HepG2 (cell line): Measurements from ENCODE around the gene SNRPD3. TPM values are rescaled to one million over a fixed set of nuclear protein-coding genes. Genes with fewer than 3 reads are reported as not detected.
A peak's percentile ranks its signal among the peaks of the same experiment; 100 is the strongest.

Source experiments
- ARNT ChIP-seq: fragments of 450-650 bp; IDR thresholded peaks from 2 replicates; pipeline ENCODE4 v1.6.1; 2017
- CENPT ChIP-seq: sonication (generic); formaldehyde crosslinking; IDR thresholded peaks from 2 replicates; pipeline ENCODE4 v1.8.0; 2022; ENCODE audit warnings: low read depth, mild to moderate bottlenecking, moderate library complexity, missing genetic modification reagents
- CENPX ChIP-seq: sonication (generic); formaldehyde crosslinking; IDR thresholded peaks from 2 replicates; pipeline ENCODE4 v1.9.0; 2021; ENCODE audit warnings: mild to moderate bottlenecking, missing genetic modification reagents, moderate library complexity
- ELF3 ChIP-seq: IDR thresholded peaks from 2 replicates; pipeline ENCODE4 v1.6.1; 2016; ENCODE audit warnings: missing genetic modification reagents, missing compliant biosample characterization
- FOSL1 ChIP-seq: sonication (generic); formaldehyde crosslinking; IDR thresholded peaks from 2 replicates; pipeline ENCODE4 v1.9.0; 2021; ENCODE audit warnings: missing genetic modification reagents, borderline replicate concordance
- FOXK1 ChIP-seq: sonication (generic); formaldehyde crosslinking; IDR thresholded peaks from 2 replicates; pipeline ENCODE4 v1.4.0; 2020; ENCODE audit warnings: low read depth, missing genetic modification reagents, borderline replicate concordance
- HNRNPLL ChIP-seq: fragments of 200-400 bp; formaldehyde crosslinking; IDR thresholded peaks from 2 replicates; pipeline ENCODE4 v1.6.1; 2017; ENCODE audit warnings: mild to moderate bottlenecking, low read depth, low read length; ENCODE audit not compliant: poor library complexity, severe bottlenecking
- IKZF5 ChIP-seq: IDR thresholded peaks from 2 replicates; pipeline ENCODE4 v1.6.1; 2018; ENCODE audit warnings: missing genetic modification reagents, mild to moderate bottlenecking, missing compliant biosample characterization
- KDM1A ChIP-seq: IDR thresholded peaks from 2 replicates; pipeline ENCODE4 v1.6.1; 2016; ENCODE audit warnings: missing compliant biosample characterization
- KLF13 ChIP-seq: sonication (generic); formaldehyde crosslinking; IDR thresholded peaks from 2 replicates; pipeline ENCODE4 v1.4.0; 2020; ENCODE audit warnings: mild to moderate bottlenecking, missing genetic modification reagents
- MXD4 ChIP-seq: IDR thresholded peaks from 2 replicates; pipeline ENCODE4 v1.6.1; 2016; ENCODE audit warnings: mild to moderate bottlenecking, missing biosample characterization, missing genetic modification reagents
- MYNN ChIP-seq: sonication (generic); formaldehyde crosslinking; IDR thresholded peaks from 2 replicates; pipeline ENCODE4 v1.4.0; 2020; ENCODE audit warnings: mild to moderate bottlenecking, low read depth, missing genetic modification reagents
- PAX8 ChIP-seq: sonication (generic); formaldehyde crosslinking; IDR thresholded peaks from 2 replicates; pipeline ENCODE4 v1.8.0; 2022; ENCODE audit warnings: mild to moderate bottlenecking, missing genetic modification reagents, borderline replicate concordance
- SOX13 ChIP-seq, 3 experiments: fragments of 450-650 bp in 1 of 3; sonication (generic) in 1 of 3; formaldehyde crosslinking in 1 of 3; IDR thresholded peaks in 2 of 3; conservative IDR thresholded peaks in 1 of 3; 2 replicates each; pipeline versions ENCODE4 v1.5.0 to v1.6.1; 2016 to 2020; ENCODE audit warnings: antibody characterized with exemption in 1 of 3, mild to moderate bottlenecking in 1 of 3, missing compliant biosample characterization in 1 of 3, missing genetic modification reagents in 1 of 3, moderate library complexity in 1 of 3
- ZBTB7A ChIP-seq: sonication (generic); formaldehyde crosslinking; IDR thresholded peaks from 2 replicates; pipeline ENCODE4 v1.8.0; 2022; ENCODE audit warnings: mild to moderate bottlenecking, missing genetic modification reagents
- ZFAT ChIP-seq: sonication (generic); formaldehyde crosslinking; conservative IDR thresholded peaks from 2 replicates; pipeline ENCODE4 v1.8.1; 2023; ENCODE audit warnings: missing genetic modification reagents, inconsistent platforms
- ZNF350 ChIP-seq: sonication (generic); formaldehyde crosslinking; IDR thresholded peaks from 2 replicates; pipeline ENCODE4 v1.4.0; 2020; ENCODE audit warnings: mild to moderate bottlenecking, low read depth, missing genetic modification reagents, borderline replicate concordance
- ZNF468 ChIP-seq: sonication (generic); formaldehyde crosslinking; IDR thresholded peaks from 2 replicates; pipeline ENCODE4 v1.8.0; 2022; ENCODE audit warnings: mild to moderate bottlenecking, moderate library complexity, missing genetic modification reagents
- polyA plus RNA-seq, 8 experiments: library from polyadenylated mRNA; depleted of rRNA in 3 of 8; stranded (reverse) in 7 of 8; unstranded in 1 of 8; fragments of >200 nt; fragmentation: Illumina TruSeq in 4 of 8; extraction: Trizol in 4 of 8; gene quantifications; 2 replicates each; pipeline versions ENCODE4 v1.2.1 to v1.2.3, GENCODE V29; 2011 to 2016; ENCODE audit warnings: low read depth in 4 of 8, missing spikeins in 1 of 8, mixed read lengths in 1 of 8; ENCODE audit not compliant: insufficient read depth in 1 of 8
- total RNA-seq, 5 experiments: library from RNA; depleted of rRNA; stranded (reverse); fragments of >200 nt; fragmentation: Illumina TruSeq; extraction: Trizol; gene quantifications; 2 replicates each; pipeline ENCODE4 v1.2.3, GENCODE V29; 2016; ENCODE audit warnings: low read depth in 1 of 5
- TF ChIP-seq, protein P1 (sequence below): sonication (generic); formaldehyde crosslinking; IDR thresholded peaks from 2 replicates; pipeline ENCODE4 v1.8.0; 2022; ENCODE audit warnings: missing genetic modification reagents, mild to moderate bottlenecking, borderline replicate concordance
- TF ChIP-seq, protein P2 (sequence below): sonication (generic); formaldehyde crosslinking; IDR thresholded peaks from 2 replicates; pipeline ENCODE4 v1.5.1; 2020; ENCODE audit warnings: missing genetic modification reagents, mild to moderate bottlenecking, borderline replicate concordance
- TF ChIP-seq, protein P3 (sequence below): sonication (generic); formaldehyde crosslinking; conservative IDR thresholded peaks from 2 replicates; pipeline ENCODE4 v1.4.0; 2020; ENCODE audit warnings: missing genetic modification reagents

SNRPD3 gene
- total and polyA plus RNA-seq, 2 of the 13 experiments (the other 11 are each of a cell fraction or from before 2014, with no cell fraction given): 110 to 209 TPM

DNA sequence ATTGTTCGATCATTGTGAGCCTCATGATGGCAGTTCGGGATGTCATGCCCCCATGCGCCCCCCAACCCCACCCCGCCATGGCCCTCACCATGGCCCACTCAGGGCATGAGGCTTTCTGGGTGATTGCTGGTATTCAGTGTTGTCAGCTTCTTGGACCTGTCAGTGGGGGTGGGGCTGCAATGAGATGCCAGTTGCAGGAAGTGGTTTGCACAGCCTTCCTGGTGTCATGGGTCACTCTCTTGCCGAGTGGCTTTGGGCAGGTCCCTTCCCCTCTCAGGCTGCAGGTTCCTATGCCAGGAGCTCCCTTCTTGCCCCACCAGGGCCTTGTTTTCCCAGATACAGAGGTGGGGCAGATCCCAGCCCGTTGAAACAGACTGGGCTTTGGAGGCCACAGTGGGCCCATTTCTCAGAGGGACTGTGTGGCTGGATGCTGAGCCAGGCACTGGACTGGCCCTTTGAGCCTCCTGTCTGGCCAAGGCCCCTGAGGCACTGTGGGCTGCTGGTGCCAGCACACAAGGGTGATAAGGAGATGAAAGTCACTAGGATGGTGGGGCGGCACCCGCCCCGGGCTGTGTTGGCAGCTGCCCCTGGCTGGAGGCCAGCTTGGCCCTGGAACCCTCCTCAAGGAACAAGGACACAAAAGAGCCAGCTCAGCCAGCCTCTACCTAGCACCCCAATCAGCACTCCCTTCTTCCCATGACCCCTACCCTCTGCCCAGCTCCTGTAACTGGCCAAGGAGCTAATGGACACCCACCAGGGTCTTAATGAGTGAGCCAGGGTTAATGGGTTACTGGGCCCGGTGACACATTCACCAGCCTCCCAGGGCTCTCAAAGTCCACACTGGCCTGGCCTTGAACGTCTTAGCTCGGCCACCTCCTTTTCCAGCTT lies 45.7 kb downstream of the SNRPD3 start (continued):
- TF ChIP-seq, protein P1, sequence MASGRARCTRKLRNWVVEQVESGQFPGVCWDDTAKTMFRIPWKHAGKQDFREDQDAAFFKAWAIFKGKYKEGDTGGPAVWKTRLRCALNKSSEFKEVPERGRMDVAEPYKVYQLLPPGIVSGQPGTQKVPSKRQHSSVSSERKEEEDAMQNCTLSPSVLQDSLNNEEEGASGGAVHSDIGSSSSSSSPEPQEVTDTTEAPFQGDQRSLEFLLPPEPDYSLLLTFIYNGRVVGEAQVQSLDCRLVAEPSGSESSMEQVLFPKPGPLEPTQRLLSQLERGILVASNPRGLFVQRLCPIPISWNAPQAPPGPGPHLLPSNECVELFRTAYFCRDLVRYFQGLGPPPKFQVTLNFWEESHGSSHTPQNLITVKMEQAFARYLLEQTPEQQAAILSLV (CRISPR knock-in tag): 0 out of 2 replicates have a peak, but pooled peaks have one; percentile 6
- TF ChIP-seq PAX8 (CRISPR knock-in tag): no peak
- no peak for TF ChIP-seq ZNF468 (CRISPR knock-in tag)
- no peak for TF ChIP-seq MYNN (CRISPR knock-in tag)
- TF ChIP-seq ZBTB7A (CRISPR knock-in tag): 0 out of 2 replicates have a peak, but pooled peaks have one; percentile 52
- no peak for TF ChIP-seq ARNT
- peak; percentile 78; the same call in 1 of the 2 replicates for TF ChIP-seq ZNF350
- TF ChIP-seq FOSL1 (CRISPR knock-in tag): no peak
- TF ChIP-seq, protein P2, sequence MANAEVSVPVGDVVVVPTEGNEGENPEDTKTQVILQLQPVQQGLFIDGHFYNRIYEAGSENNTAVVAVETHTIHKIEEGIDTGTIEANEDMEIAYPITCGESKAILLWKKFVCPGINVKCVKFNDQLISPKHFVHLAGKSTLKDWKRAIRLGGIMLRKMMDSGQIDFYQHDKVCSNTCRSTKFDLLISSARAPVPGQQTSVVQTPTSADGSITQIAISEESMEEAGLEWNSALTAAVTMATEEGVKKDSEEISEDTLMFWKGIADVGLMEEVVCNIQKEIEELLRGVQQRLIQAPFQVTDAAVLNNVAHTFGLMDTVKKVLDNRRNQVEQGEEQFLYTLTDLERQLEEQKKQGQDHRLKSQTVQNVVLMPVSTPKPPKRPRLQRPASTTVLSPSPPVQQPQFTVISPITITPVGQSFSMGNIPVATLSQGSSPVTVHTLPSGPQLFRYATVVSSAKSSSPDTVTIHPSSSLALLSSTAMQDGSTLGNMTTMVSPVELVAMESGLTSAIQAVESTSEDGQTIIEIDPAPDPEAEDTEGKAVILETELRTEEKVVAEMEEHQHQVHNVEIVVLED: no peak; the same call in 1 of the 2 replicates
- no peak for TF ChIP-seq IKZF5 (CRISPR knock-in tag)
- TF ChIP-seq KLF13 (CRISPR knock-in tag): no peak
- TF ChIP-seq HNRNPLL: no peak
- peak; percentile 30; the same call in 1 of the 2 replicates for TF ChIP-seq FOXK1
- peak; percentile 57; the same call in 1 of the 2 replicates for TF ChIP-seq KDM1A
- TF ChIP-seq SOX13 (IDR thresholded peaks at IDR 0.05): no peak
- TF ChIP-seq SOX13 (CRISPR knock-in tag; conservative IDR thresholded peaks at IDR 0.05 in 1 of 2, IDR thresholded peaks at IDR 0.05 in 1 of 2): 0 out of 4 replicates have a peak, but pooled peaks of 1 of the 2 experiments have one; percentile 22
- TF ChIP-seq CENPT (CRISPR knock-in tag): no peak
- peak; percentile 72 for TF ChIP-seq ELF3 (CRISPR knock-in tag)
- TF ChIP-seq, protein P3, sequence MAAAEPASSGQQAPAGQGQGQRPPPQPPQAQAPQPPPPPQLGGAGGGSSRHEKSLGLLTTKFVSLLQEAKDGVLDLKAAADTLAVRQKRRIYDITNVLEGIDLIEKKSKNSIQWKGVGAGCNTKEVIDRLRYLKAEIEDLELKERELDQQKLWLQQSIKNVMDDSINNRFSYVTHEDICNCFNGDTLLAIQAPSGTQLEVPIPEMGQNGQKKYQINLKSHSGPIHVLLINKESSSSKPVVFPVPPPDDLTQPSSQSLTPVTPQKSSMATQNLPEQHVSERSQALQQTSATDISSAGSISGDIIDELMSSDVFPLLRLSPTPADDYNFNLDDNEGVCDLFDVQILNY: no peak
- no peak for TF ChIP-seq CENPX (CRISPR knock-in tag)
- no peak for TF ChIP-seq ZFAT
- TF ChIP-seq MXD4 (CRISPR knock-in tag): no peak
